GM12875 (cell line): Measurements from ENCODE around the gene CCDC117.
"Not testable (repeated sequence)": the region's sequence is repeated elsewhere in the genome, so short reads cannot be mapped to it uniquely, and the experiment has no call there.

Experiments
- H3K4me3 ChIP-seq: one replicate; pipeline ENCODE4 v1.5.1; 2011; ENCODE audit warnings: low read depth, low read length, control low read depth
- TF ChIP-seq, protein P1 (sequence below): IDR thresholded peaks from 2 replicates; pipeline ENCODE4 v1.5.1; 2011; ENCODE audit warnings: low read depth, mild to moderate bottlenecking, control low read depth, inconsistent platforms, low read length, moderate library complexity, borderline replicate concordance; ENCODE audit not compliant: insufficient read depth

CCDC117 gene

DNA sequence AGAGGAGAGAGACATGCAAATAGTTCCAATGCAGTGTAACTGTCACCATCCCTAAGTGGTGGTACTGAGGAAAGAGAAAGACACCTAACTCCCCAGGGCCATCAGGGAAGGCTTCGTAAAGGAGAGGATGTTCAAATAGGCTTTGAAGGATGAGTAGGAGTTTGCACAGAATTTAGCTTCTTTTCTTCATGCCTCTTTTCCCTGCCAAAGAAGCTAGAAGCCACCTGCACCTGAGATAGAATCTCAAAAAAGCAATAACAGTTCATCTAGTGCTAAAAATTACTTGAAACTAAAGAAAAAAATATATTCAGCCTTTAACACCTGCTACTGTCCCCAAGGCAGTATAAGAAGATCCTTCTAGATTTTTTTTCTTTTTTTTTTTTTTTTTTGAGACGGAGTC is 44.6 kb downstream of the CCDC117 start:
- no peak overlapping the region for H3K4me3 ChIP-seq
- TF ChIP-seq, protein P1, sequence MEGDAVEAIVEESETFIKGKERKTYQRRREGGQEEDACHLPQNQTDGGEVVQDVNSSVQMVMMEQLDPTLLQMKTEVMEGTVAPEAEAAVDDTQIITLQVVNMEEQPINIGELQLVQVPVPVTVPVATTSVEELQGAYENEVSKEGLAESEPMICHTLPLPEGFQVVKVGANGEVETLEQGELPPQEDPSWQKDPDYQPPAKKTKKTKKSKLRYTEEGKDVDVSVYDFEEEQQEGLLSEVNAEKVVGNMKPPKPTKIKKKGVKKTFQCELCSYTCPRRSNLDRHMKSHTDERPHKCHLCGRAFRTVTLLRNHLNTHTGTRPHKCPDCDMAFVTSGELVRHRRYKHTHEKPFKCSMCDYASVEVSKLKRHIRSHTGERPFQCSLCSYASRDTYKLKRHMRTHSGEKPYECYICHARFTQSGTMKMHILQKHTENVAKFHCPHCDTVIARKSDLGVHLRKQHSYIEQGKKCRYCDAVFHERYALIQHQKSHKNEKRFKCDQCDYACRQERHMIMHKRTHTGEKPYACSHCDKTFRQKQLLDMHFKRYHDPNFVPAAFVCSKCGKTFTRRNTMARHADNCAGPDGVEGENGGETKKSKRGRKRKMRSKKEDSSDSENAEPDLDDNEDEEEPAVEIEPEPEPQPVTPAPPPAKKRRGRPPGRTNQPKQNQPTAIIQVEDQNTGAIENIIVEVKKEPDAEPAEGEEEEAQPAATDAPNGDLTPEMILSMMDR: no peak

DNA sequence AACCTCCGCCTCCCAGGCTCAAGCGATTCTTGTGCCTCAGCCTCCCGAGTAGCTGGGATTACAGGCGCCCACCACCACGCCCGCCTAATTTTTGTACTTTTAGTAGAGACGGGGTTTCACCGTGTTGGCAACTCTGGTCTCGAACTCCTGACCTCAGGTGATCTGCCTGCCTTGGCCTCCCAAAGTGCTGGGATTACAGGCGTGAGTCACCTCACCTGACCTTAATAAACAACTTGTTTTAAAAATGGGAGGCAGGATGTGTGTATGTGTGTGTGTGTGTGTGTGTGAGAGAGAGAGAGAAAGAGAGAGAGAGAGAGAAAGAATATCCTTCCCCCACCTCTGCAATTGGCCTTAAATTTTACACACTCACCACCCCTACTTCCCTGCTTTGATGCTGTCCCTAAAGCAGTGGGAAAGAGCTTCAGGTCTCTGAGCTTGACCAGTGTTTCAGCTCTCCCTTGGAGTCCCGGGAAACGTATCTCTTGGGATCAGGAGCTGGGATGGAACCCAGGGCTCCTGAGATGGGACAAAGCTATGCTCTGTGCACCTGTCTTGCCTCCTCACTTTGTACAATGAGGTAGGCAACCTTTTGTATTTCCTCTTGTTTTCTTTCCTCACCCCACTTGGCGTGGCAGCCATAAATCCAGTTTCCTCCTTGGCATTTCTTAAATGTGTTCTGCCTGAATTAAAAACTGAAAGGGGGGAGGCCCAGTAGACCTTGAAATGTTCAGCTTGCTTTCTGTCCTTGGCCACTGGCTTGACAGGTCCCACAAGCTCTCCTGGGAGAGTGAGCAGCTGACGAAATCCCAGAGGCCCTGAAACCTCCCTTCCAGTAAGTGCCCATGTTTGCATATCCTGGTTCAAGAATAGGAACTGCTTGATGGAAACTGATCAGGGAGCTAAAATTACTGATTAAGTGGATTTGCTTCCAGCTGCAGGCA is 45.7 kb downstream of the CCDC117 start:
- H3K4me3 ChIP-seq: no peak overlapping the region
- TF ChIP-seq, protein P1: no peak

DNA sequence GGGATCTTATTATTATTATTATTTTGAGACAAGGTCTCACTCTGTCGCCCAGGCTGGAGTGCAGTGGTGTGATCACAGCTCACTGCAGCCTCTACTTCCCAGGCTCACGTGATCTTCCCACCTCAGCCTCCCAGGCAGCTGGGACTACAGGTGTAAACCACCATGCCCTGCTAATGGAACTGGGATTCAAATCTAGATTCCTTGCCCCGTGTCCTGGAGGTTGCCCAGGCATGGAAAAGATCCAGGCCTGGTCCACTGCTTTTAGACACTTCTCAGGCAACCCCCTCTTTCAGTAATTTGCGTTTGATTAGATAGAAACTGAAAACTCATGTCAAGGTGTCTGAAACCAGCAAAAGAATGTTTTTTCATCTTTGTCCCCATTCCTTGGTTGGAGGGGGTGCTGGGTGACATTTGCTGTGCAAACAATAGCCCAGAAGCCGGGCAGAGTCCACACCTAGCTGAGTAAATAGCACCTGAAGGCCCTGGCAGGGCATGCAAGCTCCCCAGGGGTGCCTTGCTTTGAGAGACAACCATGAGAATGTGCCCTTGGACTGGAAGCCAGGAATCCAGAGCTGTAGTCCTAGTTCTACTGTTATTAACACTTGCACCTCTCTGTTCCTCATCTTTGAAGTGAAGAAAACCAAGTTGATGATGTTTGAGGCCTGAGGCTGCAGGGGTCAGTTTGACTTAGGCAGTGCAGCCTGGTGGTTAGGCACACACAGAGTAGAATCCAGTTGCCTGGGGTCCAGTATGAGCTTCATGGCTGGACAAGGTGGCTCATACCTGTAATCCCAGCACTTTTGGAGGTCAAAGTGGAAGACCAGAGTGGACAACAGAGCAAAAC is 47.0 kb downstream of the CCDC117 start:
- H3K4me3 ChIP-seq: no peak overlapping the region
- TF ChIP-seq, protein P1: no peak

DNA sequence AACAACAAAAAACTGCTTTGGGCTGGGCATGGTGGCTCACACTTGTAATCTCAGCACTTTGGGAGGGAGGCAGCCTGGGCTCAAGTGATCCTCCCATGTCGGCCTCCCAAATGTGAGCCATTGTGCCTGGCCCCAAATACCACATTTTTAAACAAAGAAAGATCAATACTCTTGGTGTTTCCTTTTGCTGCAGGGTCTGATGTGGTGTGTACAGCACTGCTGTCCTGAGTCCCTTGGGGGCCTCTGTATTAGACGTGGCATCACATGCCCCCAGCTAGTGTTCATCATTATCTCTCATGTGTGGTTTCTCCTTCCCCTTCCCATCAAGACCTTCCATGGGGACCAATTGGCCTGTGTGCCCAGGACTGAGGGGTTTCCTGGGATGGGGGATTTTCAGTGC is 48.4 kb downstream of the CCDC117 start:
- H3K4me3 ChIP-seq: no peak overlapping the region
- TF ChIP-seq, protein P1: no peak

DNA sequence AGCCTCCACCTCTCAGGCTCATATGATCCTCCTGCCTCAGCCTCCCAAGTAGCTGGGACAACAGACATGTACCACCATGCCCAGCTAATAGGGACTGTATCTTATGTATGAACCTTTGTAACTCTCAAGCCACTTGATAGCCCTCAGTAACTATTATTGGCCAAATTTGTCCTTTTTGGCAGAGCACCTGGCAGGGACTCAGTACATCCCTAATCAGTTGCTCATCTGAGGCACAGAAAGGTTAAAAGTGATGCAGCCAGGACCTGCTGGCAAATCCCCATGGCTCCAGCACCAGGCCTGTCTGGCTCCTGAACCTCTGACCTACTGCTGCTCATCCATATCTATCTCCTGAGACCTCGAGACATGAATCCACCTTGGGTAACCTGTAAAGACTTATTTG is 49.0 kb downstream of the CCDC117 start:
- TF ChIP-seq, protein P1: no peak
- no peak overlapping the region for H3K4me3 ChIP-seq

DNA sequence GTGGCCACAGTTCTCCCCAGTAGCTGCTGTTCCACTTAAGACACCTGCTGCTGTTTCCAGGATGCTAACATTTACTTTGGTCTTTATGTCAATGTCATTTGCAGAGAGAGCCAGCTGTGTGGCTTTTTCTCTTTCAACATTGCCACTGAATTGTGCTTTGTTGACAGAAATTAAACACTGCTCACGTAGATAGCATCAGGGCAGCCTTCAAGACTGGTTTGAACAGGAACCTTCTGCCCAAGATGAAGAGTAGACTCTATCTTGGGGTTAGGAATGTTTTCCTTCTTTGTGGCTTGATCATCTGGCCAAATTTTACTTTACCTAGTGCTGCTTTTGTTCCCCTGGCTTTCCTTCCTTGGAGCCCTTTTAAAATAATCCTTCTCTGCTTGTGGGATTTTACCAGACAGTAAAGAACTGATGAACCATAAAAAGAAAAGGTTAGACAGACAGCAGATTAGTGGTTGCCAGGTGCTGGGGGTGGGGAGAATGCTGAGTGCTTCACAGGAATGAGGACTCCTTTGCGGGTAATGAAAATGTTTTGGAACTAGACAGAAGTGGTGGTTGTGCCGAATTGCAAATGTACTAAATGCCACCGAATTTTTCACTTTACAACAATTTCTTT is 50.5 kb downstream of the CCDC117 start:
- no peak overlapping the region for H3K4me3 ChIP-seq
- TF ChIP-seq, protein P1: no peak

DNA sequence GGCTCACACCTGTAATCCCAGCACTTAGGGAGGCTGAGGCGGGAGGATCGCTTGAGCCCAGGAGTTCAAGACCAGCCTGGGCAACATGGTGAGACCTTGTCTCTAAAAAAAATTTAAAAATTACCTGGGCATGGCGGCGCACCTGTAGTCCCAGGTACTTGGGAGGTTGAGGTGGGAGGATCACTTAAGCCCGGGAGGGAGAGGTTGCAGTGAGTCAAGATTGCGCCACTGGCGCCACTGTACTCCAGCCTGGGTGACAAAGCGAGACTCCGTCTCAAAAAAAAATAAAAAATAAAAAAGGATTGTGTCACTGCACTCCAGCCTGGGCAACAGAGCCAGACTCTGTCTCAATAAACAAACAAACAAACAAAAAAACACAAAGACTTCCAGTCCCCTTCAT is 52.0 kb downstream of the CCDC117 start:
- not testable (repeated sequence) for H3K4me3 ChIP-seq

DNA sequence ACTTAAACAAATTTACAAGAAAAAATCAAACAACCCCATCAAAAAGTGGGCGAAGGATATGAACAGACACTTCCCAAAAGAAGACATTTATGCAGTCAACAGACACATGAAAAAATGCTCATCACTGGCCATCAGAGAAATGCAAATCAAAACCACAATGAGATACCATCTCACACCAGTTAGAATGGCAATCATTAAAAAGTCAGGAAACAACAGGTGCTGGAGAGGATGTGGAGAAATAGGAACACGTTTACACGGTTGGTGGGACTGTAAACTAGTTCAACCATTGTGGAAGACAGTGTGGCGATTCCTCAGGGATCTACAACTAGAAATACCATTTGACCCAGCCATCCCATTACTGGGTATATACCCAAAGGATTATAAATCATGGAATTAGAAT is 53.9 kb downstream of the CCDC117 start:
- H3K4me3 ChIP-seq: not testable (repeated sequence)
